OCI-LY1 (cell line): Measurements from ENCODE around the gene RBMS1.

Source experiments
- H2AFZ ChIP-seq: fragments of 200-600 bp; sonication (generic), shearing (Covaris generic); 2 replicates; pipeline ENCODE4 v1.6.0; 2014; ENCODE audit warnings: antibody characterized with exemption, mild to moderate bottlenecking, low read length
- H3F3A ChIP-seq: fragments of 200-600 bp; sonication (generic), shearing (Covaris generic); 2 replicates; pipeline ENCODE4 v1.6.0; 2014; ENCODE audit warnings: mild to moderate bottlenecking, antibody characterized with exemption, low read length, moderate library complexity; ENCODE audit not compliant: insufficient read depth
- H3K27ac ChIP-seq: fragments of 200-600 bp; sonication (generic); 2 replicates; pipeline ENCODE4 v1.5.1; 2014; ENCODE audit warnings: low read length, mixed run types, mild to moderate bottlenecking, low read depth; ENCODE audit not compliant: poor library complexity, severe bottlenecking
- H3K27me3 ChIP-seq: fragments of 200-600 bp; sonication (generic); 2 replicates; pipeline ENCODE4 v1.6.0; 2014; ENCODE audit warnings: antibody characterized with exemption, mild to moderate bottlenecking, low read length, moderate library complexity; ENCODE audit not compliant: insufficient read depth
- H3K36me3 ChIP-seq: fragments of 200-600 bp; sonication (generic); 2 replicates; pipeline ENCODE4 v1.6.1; 2014; ENCODE audit warnings: mild to moderate bottlenecking, antibody characterized with exemption, low read length, moderate library complexity, mixed read lengths; ENCODE audit not compliant: insufficient read depth
- H3K4me1 ChIP-seq: fragments of 200-600 bp; sonication (generic); 2 replicates; pipeline ENCODE4 v1.5.1; 2014; ENCODE audit warnings: mild to moderate bottlenecking, low read length, moderate library complexity; ENCODE audit not compliant: insufficient read depth, severe bottlenecking
- H3K4me2 ChIP-seq: fragments of 200-600 bp; sonication (generic), shearing (Covaris generic); 2 replicates; pipeline ENCODE4 v1.6.1; 2014; ENCODE audit warnings: low read length
- H3K4me3 ChIP-seq: fragments of 200-600 bp; sonication (generic); 2 replicates; pipeline ENCODE4 v1.5.1; 2014; ENCODE audit warnings: low read length, low read depth, mild to moderate bottlenecking, mixed read lengths; ENCODE audit not compliant: poor library complexity, severe bottlenecking
- H3K79me2 ChIP-seq: fragments of 200-600 bp; shearing (Covaris generic); 2 replicates; pipeline ENCODE4 v1.6.1; 2016; ENCODE audit warnings: mixed run types, low read length, mixed read lengths; ENCODE audit not compliant: insufficient read depth
- H3K9ac ChIP-seq: fragments of 200-600 bp; sonication (generic), shearing (Covaris generic); 2 replicates; pipeline ENCODE4 v1.6.1; 2014; ENCODE audit warnings: mild to moderate bottlenecking, low read length, mixed read lengths
- H3K9me2 ChIP-seq: fragments of 200-600 bp; sonication (generic), shearing (Covaris generic); 2 replicates; pipeline ENCODE4 v1.6.1; 2014; ENCODE audit warnings: low read depth, mild to moderate bottlenecking, low read length, mixed read lengths
- H3K9me3 ChIP-seq: fragments of 200-600 bp; shearing (Covaris generic); 2 replicates; pipeline ENCODE4 v1.6.1; 2014; ENCODE audit warnings: low read length, mixed read lengths
- H4K20me1 ChIP-seq: fragments of 200-600 bp; sonication (generic), shearing (Covaris generic); 2 replicates; pipeline ENCODE4 v1.6.0; 2016; ENCODE audit warnings: mild to moderate bottlenecking, low read length; ENCODE audit not compliant: insufficient read depth
- CTCF ChIP-seq: fragments of 200-600 bp; sonication (generic), shearing (Covaris generic); IDR thresholded peaks from 2 replicates; pipeline ENCODE4 v1.5.1; 2017; ENCODE audit warnings: mild to moderate bottlenecking, antibody characterized with exemption, low read length, moderate library complexity, mixed read lengths
- EZH2 ChIP-seq: fragments of 200-600 bp; sonication (generic), shearing (Covaris generic); IDR thresholded peaks from 2 replicates; pipeline ENCODE4 v1.8.0; 2017; ENCODE audit warnings: borderline replicate concordance, mixed run types, mild to moderate bottlenecking, antibody characterized with exemption, low read length, moderate library complexity, mixed read lengths

The RBMS1 gene

GRCh38 chr2:160399880-160400279 lies 93.7 kb downstream of the RBMS1 start:
- H3K9me3 ChIP-seq: no peaks in the 10 kb centered on the region
- TF ChIP-seq EZH2 (no peak), CTCF (no peak)
- no peak overlapping the region for H3K27ac ChIP-seq
- H2AFZ ChIP-seq: no peak overlapping the region
- no peaks in the 10 kb centered on the region for H3K4me1 ChIP-seq
- no peaks in the 10 kb centered on the region for H3K79me2 ChIP-seq
- no peaks in the 10 kb centered on the region for H3K27me3 ChIP-seq
- H4K20me1 ChIP-seq: no peaks in the 10 kb centered on the region
- H3F3A ChIP-seq: no peaks in the 10 kb centered on the region
- no peak overlapping the region for H3K9ac ChIP-seq
- no peaks in the 10 kb centered on the region for H3K9me2 ChIP-seq
- H3K4me3 ChIP-seq: no peak overlapping the region
- H3K36me3 ChIP-seq: no peaks in the 10 kb centered on the region
- no peak overlapping the region for H3K4me2 ChIP-seq

- no peaks in the 10 kb centered on the region for H3F3A ChIP-seq
- TF ChIP-seq EZH2 (no peak), CTCF (no peak)
- H3K36me3 ChIP-seq: no peaks in the 10 kb centered on the region
- no peak overlapping the region for H2AFZ ChIP-seq
- no peaks in the 10 kb centered on the region for H3K27me3 ChIP-seq
- H3K9me3 ChIP-seq: no peaks in the 10 kb centered on the region
- H3K4me1 ChIP-seq: no peaks in the 10 kb centered on the region
- no peak overlapping the region for H3K4me3 ChIP-seq
- H3K27ac ChIP-seq: no peak overlapping the region
- no peak overlapping the region for H3K9ac ChIP-seq
- H3K4me2 ChIP-seq: no peak overlapping the region
- H3K79me2 ChIP-seq: no peaks in the 10 kb centered on the region
- no peaks in the 10 kb centered on the region for H3K9me2 ChIP-seq
- no peaks in the 10 kb centered on the region for H4K20me1 ChIP-seq
Observed at GRCh38 chr2:160397530-160397865, 96.1 kb downstream of the RBMS1 start.

- TF ChIP-seq EZH2 (no peak), CTCF (no peak)
- H3K9me3 ChIP-seq: no peaks in the 10 kb centered on the region
- no peaks in the 10 kb centered on the region for H3K27me3 ChIP-seq
- H2AFZ ChIP-seq: no peak overlapping the region
- no peaks in the 10 kb centered on the region for H3F3A ChIP-seq
- no peaks in the 10 kb centered on the region for H3K36me3 ChIP-seq
- H3K4me1 ChIP-seq: no peaks in the 10 kb centered on the region
- H3K9me2 ChIP-seq: no peaks in the 10 kb centered on the region
- no peaks in the 10 kb centered on the region for H4K20me1 ChIP-seq
- no peaks in the 10 kb centered on the region for H3K79me2 ChIP-seq
- H3K4me3 ChIP-seq: no peak overlapping the region
- no peak overlapping the region for H3K27ac ChIP-seq
- H3K9ac ChIP-seq: no peak overlapping the region
- no peak overlapping the region for H3K4me2 ChIP-seq
Observed at GRCh38 chr2:160394153-160394552, 99.5 kb downstream of the RBMS1 start.
